ENCODE results near the gene CD81. TPM values are rescaled to one million over a fixed set of nuclear protein-coding genes. Genes with fewer than 3 reads are reported as not detected.

The CD81 gene
- total RNA-seq, 1 donor from 2014 or later, result 350 TPM

GRCh38 chr11:2391181-2391975, 14.3 kb downstream of the CD81 start:
- H3K4me3 Mint-ChIP-seq, result no peak overlapping the region

GRCh38 chr11:2392241-2392959, 15.3 kb downstream of the CD81 start:
- no peak for TF ChIP-seq CTCF (conservative IDR thresholded peaks at IDR 0.05)
- H3K9me3 Mint-ChIP-seq, result no peaks in the 10 kb centered on the region
- peaks cover 10% of the 10 kb centered on the region for H3K4me1 Mint-ChIP-seq (ENCODE audit: unreplicated experiment)
- H3K27me3 Mint-ChIP-seq, result no peaks in the 10 kb centered on the region
- no peak overlapping the region for H3K4me3 Mint-ChIP-seq
- H3K27ac Mint-ChIP-seq, result no peak overlapping the region
- DNase-seq (ENCODE audit: extremely low spot score, unreplicated experiment), result no peak
- no peaks in the 10 kb centered on the region for H3K36me3 Mint-ChIP-seq

More at GRCh38 chr11:2391181-2391975, 14.3 kb downstream of the CD81 start:
- Mint-ChIP-seq H3K9me3 (no peaks in the 10 kb centered on the region), H3K4me1 (ENCODE audit: unreplicated experiment) (peaks cover 10% of the 10 kb centered on the region), H3K27me3 (no peaks in the 10 kb centered on the region), H3K27ac (no peak overlapping the region), H3K36me3 (no peaks in the 10 kb centered on the region)
- no peak for DNase-seq (ENCODE audit: extremely low spot score, unreplicated experiment)
- no peak for TF ChIP-seq CTCF (conservative IDR thresholded peaks at IDR 0.05)

GRCh38 chr11:2393111-2393868, 16.2 kb downstream of the CD81 start:
- no peaks in the 10 kb centered on the region for H3K36me3 Mint-ChIP-seq
- no peak overlapping the region for H3K4me3 Mint-ChIP-seq
- no peak for TF ChIP-seq CTCF (conservative IDR thresholded peaks at IDR 0.05)
- H3K9me3 Mint-ChIP-seq, result no peaks in the 10 kb centered on the region
- H3K27ac Mint-ChIP-seq, result peak overlapping the region; percentile 48
- DNase-seq (ENCODE audit: extremely low spot score, unreplicated experiment), result no peak
- H3K4me1 Mint-ChIP-seq (ENCODE audit: unreplicated experiment), result peaks cover 10% of the 10 kb centered on the region
- H3K27me3 Mint-ChIP-seq, result no peaks in the 10 kb centered on the region

GRCh38 chr11:2393941-2394817, 17.1 kb downstream of the CD81 start:
- Mint-ChIP-seq H3K27me3 (no peaks in the 10 kb centered on the region), H3K27ac (peak overlapping the region; percentile 48), H3K36me3 (no peaks in the 10 kb centered on the region), H3K4me3 (no peak overlapping the region), H3K4me1 (ENCODE audit: unreplicated experiment) (peaks cover 10% of the 10 kb centered on the region), H3K9me3 (no peaks in the 10 kb centered on the region)
- DNase-seq (ENCODE audit: extremely low spot score, unreplicated experiment), result no peak
- TF ChIP-seq CTCF (conservative IDR thresholded peaks at IDR 0.05), result no peak

- no peaks in the 10 kb centered on the region for H3K36me3 Mint-ChIP-seq
- H3K27ac Mint-ChIP-seq, result no peak overlapping the region
These were observed 17.7 kb downstream of the CD81 start for GRCh38 chr11:2394818-2395105.

More at GRCh38 chr11:2394818-2395105, 17.7 kb downstream of the CD81 start:
- DNase-seq (ENCODE audit: extremely low spot score, unreplicated experiment), result no peak
- no peak for TF ChIP-seq CTCF (conservative IDR thresholded peaks at IDR 0.05)
- H3K27me3 Mint-ChIP-seq, result no peaks in the 10 kb centered on the region
- no peak overlapping the region for H3K4me3 Mint-ChIP-seq
- no peaks in the 10 kb centered on the region for H3K9me3 Mint-ChIP-seq
- peaks cover 7% of the 10 kb centered on the region for H3K4me1 Mint-ChIP-seq (ENCODE audit: unreplicated experiment)

All from type B pancreatic cell (in vitro differentiated cells).